Measurements from ENCODE around the gene TMEM147. TPM values are rescaled to one million over a fixed set of nuclear protein-coding genes. Genes with fewer than 3 reads are reported as not detected.

Gene TMEM147
- total RNA-seq, 1 donor from 2014 or later: 99.7 TPM

GRCh38 chr19:35501684-35502083 is 43.7 kb upstream of the TMEM147 start:
- Histone ChIP-seq H3K27ac (no peak overlapping the region), H3K36me3 (peaks cover 0 to 3% of the 10 kb centered on the region in 2 donors), H3K9me3 (no peaks in the 10 kb centered on the region), H3K4me3 (no peak overlapping the region), H3K27me3 (no peaks in the 10 kb centered on the region), H3K4me1 (no peaks in the 10 kb centered on the region)
- intact Hi-C loops (cut with DNase I): loop anchor here (10.0 kb wide), 1 partner anchor 437 kb away; no protein-coding TSS in a partner anchor
- TF ChIP-seq CTCF (IDR thresholded peaks at IDR 0.05): no peak
- no peak for DNase-seq (ENCODE audit: low spot score in 2 of 2)

GRCh38 chr19:35502751-35503150 is 42.7 kb upstream of the TMEM147 start:
- Histone ChIP-seq H3K36me3 (peaks cover 0 to 3% of the 10 kb centered on the region in 2 donors), H3K4me1 (no peaks in the 10 kb centered on the region), H3K9me3 (no peaks in the 10 kb centered on the region), H3K4me3 (no peak overlapping the region), H3K27me3 (no peaks in the 10 kb centered on the region), H3K27ac (no peak overlapping the region)
- DNase-seq (ENCODE audit: low spot score in 2 of 2): no peak
- intact Hi-C loops (cut with DNase I): loop anchor here (10.0 kb wide), 1 partner anchor 438 kb away; no protein-coding TSS in a partner anchor
- TF ChIP-seq CTCF (IDR thresholded peaks at IDR 0.05): no peak

GRCh38 chr19:35506011-35506410 is 39.4 kb upstream of the TMEM147 start:
- Histone ChIP-seq H3K9me3 (no peaks in the 10 kb centered on the region), H3K4me1 (no peaks in the 10 kb centered on the region), H3K36me3 (no peaks in the 10 kb centered on the region), H3K4me3 (no peak overlapping the region), H3K27me3 (no peaks in the 10 kb centered on the region), H3K27ac (no peak overlapping the region)
- TF ChIP-seq CTCF (IDR thresholded peaks at IDR 0.05): no peak
- intact Hi-C loops (cut with DNase I): loop anchor here (10.0 kb wide), 1 partner anchor 441 kb away; no protein-coding TSS in a partner anchor
- no peak for DNase-seq (ENCODE audit: low spot score in 2 of 2)

- Histone ChIP-seq H3K9me3 (no peaks in the 10 kb centered on the region), H3K4me3 (no peak overlapping the region), H3K27ac (no peak overlapping the region), H3K27me3 (no peaks in the 10 kb centered on the region), H3K36me3 (no peaks in the 10 kb centered on the region), H3K4me1 (no peaks in the 10 kb centered on the region)
- DNase-seq (ENCODE audit: low spot score in 2 of 2): no peak
- TF ChIP-seq CTCF (IDR thresholded peaks at IDR 0.05): no peak
- intact Hi-C loops (cut with DNase I): loop anchor here (10.0 kb wide), 1 partner anchor 443 kb away; no protein-coding TSS in a partner anchor
Measured at GRCh38 chr19:35507561-35507960, 37.9 kb upstream of the TMEM147 start.

GRCh38 chr19:35508129-35508528 is 37.3 kb upstream of the TMEM147 start:
- no peaks in the 10 kb centered on the region for H3K27me3 ChIP-seq
- no peak for TF ChIP-seq CTCF (IDR thresholded peaks at IDR 0.05)
- intact Hi-C loops (cut with DNase I): loop anchor here (10.0 kb wide), 1 partner anchor 443 kb away; no protein-coding TSS in a partner anchor

More at GRCh38 chr19:35508129-35508528, 37.3 kb upstream of the TMEM147 start:
- Histone ChIP-seq H3K27ac (no peak overlapping the region), H3K9me3 (no peaks in the 10 kb centered on the region), H3K36me3 (no peaks in the 10 kb centered on the region), H3K4me3 (no peak overlapping the region), H3K4me1 (no peaks in the 10 kb centered on the region)
- no peak for DNase-seq (ENCODE audit: low spot score in 2 of 2)

All from ascending aorta (tissue), 2 donors.